ENCODE measurements around the gene IQSEC3.
A peak's percentile ranks its signal among the peaks of the same experiment; 100 is the strongest.

The IQSEC3 gene

DNA sequence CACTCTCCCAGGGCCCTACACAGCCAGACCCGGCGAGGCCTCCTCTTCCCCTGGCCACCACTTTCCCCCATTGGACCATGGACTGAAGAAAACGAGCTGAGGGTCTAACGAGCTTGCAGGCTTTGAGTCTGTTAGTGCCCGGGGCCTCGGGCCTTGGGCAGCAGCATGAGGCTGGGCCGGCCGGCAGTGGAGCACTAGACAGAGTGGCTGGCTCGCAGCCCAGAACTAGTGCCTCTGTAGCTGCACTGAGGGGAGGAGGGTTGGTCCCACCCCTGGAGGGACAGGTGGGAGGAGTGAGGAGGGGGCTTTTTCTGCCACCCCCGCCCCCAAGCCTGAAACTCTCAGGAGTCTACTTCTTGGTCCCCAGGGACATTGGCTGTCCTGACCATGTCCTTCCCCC is 108.7 kb downstream of the IQSEC3 start:
- no peak for DNase-seq (ENCODE audit: low read depth in 2 of 2)

DNA sequence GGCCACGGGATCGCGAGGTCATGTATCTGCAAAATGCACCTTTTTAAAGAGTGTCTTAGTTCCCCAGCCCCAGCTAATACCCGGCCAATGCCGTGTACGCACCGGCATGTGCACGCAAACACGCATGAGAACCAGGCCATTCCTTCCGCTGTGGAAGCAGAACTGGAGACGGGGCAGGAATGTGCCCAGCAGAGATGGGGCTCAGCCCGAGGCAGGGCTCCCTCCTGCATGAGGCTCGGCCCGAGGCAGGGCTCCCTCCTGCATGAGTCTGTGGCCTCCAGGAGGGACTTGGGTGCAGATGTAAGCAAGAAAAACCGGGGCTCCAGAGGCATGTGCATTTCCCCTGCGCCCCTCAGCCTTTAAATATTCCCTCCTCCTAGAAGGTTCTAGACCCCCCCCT is 109.2 kb downstream of the IQSEC3 start:
- no peak overlapping the region for H3K4me3 ChIP-seq (replicated peaks in 1 of 2; ENCODE audit: low read depth in 2 of 2, low read length in 2 of 2)
- no peak for DNase-seq (ENCODE audit: low read depth in 2 of 2)
- TF ChIP-seq CTCF (IDR thresholded peaks at IDR 0.05; ENCODE audit: low read depth, low read length): no peak

More for the DNA sequence above, 108.7 kb downstream of the IQSEC3 start:
- no peak for TF ChIP-seq CTCF (IDR thresholded peaks at IDR 0.05; ENCODE audit: low read depth, low read length)
- H3K4me3 ChIP-seq (replicated peaks in 1 of 2; ENCODE audit: low read depth in 2 of 2, low read length in 2 of 2): no peak overlapping the region

- DNase-seq (ENCODE audit: low read depth in 2 of 2): peak; percentile 28 to 62
- no peak for TF ChIP-seq CTCF (IDR thresholded peaks at IDR 0.05; ENCODE audit: low read depth, low read length)
- no peak overlapping the region for H3K4me3 ChIP-seq (replicated peaks in 1 of 2; ENCODE audit: low read depth in 2 of 2, low read length in 2 of 2)
Measured at GRCh38 chr12:176321-177181, 110.0 kb downstream of the IQSEC3 start.

- no peak for DNase-seq (ENCODE audit: low read depth in 2 of 2)
- no peak for TF ChIP-seq CTCF (IDR thresholded peaks at IDR 0.05; ENCODE audit: low read depth, low read length)
- H3K4me3 ChIP-seq (replicated peaks in 1 of 2; ENCODE audit: low read depth in 2 of 2, low read length in 2 of 2): no peak overlapping the region
Measured at GRCh38 chr12:177336-177979, 110.9 kb downstream of the IQSEC3 start.

DNA sequence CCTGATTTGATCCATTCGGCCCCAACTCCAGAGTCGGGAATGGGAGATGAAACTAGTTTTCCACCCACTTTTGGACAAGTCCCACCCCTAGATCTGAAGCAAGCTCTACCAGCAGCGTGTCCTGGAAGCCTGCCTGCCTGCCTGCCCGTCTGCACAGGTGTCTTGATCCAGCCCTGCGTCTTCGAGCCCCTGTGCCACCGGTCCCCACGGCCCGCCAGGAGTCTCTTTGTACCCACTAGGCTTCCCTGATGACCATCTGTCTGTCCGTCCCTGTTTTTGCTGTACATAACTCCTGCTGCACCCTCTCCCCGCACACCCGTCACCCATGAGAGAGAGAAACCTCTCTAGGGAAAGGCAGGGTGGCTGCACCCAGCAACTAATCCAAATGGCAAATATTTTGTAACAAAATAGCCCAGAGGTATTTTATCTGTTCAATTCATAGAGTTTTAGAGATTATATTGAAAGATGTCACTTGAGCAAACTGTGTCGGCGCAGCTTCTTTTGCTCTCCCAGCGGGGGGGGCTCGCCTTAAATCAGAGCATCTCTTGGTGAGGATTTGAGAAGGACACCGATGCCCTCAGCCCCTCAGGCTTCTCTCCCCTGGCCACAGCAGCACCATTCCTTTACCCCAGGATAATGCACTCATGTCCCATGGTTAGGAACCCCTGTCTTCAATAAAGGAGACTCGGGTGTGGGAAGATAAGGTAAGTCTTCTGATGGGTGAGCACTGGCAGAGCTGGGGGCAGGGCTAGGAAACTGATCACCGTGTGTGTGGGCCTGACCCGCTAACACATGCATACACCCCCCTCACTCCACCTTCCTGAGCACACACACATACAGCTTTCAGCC is 111.6 kb downstream of the IQSEC3 start:
- DNase-seq (ENCODE audit: low read depth in 2 of 2): no peak
- TF ChIP-seq CTCF (IDR thresholded peaks at IDR 0.05; ENCODE audit: low read depth, low read length): no peak
- no peak overlapping the region for H3K4me3 ChIP-seq (replicated peaks in 1 of 2; ENCODE audit: low read depth in 2 of 2, low read length in 2 of 2)

DNA sequence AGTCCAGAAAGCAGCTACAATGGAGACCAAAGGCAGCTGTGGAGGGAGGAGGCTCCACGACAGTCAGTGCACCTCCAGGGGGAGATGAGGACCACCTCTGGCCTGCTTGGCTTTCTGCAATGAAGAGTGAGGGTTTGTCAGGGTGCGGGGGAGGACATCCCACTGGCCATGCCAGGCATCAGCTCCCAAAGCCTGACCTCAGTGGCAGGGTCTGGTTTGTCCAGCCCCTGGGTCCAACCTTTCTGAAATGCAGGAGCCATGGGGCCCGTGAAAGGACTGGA is 112.2 kb downstream of the IQSEC3 start:
- no peak for TF ChIP-seq CTCF (IDR thresholded peaks at IDR 0.05; ENCODE audit: low read depth, low read length)
- no peak overlapping the region for H3K4me3 ChIP-seq (replicated peaks in 1 of 2; ENCODE audit: low read depth in 2 of 2, low read length in 2 of 2)
- DNase-seq (ENCODE audit: low read depth in 2 of 2): no peak

Measured in cardiac fibroblast (primary cell).